HL-60 (cell line): ENCODE data around the gene NONO.

Experiments used
- CTCF ChIP-seq: IDR thresholded peaks from one replicate; pipeline ENCODE4 v1.5.1; 2011; ENCODE audit warnings: low read length, control low read depth, inconsistent platforms; ENCODE audit not compliant: insufficient read depth
- GABPA ChIP-seq: IDR thresholded peaks from 2 replicates; pipeline ENCODE4 v1.6.1; 2012; ENCODE audit warnings: low read depth
- POLR2AphosphoS5 ChIP-seq: IDR thresholded peaks from 2 replicates; pipeline ENCODE4 v1.6.1; 2012; ENCODE audit warnings: low read depth
- TF ChIP-seq, protein P1 (sequence below): IDR thresholded peaks from 2 replicates; pipeline ENCODE4 v1.6.1; 2012; ENCODE audit warnings: low read depth; ENCODE audit not compliant: insufficient replicate concordance

DNA sequence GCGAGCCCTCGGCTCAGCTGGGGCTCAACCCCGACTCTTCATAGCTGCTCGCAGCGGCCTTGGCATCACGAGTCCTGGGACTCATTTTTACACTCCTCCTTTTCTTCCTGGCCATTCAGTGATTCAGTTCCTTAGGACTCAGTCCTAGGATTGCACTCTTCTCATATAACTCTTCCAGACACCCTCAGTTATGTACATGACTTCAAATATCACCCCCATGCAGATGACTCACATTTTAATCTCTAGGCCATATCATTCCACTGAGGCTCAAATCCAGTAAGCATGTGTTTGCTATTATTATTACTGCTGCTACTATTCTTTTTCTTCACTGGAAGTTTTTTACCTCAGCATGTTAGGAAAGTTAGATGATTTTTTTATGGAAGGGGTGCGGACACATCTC lies 32.5 kb downstream of the NONO start:
- TF ChIP-seq CTCF, result no peak
- TF ChIP-seq, protein P1, sequence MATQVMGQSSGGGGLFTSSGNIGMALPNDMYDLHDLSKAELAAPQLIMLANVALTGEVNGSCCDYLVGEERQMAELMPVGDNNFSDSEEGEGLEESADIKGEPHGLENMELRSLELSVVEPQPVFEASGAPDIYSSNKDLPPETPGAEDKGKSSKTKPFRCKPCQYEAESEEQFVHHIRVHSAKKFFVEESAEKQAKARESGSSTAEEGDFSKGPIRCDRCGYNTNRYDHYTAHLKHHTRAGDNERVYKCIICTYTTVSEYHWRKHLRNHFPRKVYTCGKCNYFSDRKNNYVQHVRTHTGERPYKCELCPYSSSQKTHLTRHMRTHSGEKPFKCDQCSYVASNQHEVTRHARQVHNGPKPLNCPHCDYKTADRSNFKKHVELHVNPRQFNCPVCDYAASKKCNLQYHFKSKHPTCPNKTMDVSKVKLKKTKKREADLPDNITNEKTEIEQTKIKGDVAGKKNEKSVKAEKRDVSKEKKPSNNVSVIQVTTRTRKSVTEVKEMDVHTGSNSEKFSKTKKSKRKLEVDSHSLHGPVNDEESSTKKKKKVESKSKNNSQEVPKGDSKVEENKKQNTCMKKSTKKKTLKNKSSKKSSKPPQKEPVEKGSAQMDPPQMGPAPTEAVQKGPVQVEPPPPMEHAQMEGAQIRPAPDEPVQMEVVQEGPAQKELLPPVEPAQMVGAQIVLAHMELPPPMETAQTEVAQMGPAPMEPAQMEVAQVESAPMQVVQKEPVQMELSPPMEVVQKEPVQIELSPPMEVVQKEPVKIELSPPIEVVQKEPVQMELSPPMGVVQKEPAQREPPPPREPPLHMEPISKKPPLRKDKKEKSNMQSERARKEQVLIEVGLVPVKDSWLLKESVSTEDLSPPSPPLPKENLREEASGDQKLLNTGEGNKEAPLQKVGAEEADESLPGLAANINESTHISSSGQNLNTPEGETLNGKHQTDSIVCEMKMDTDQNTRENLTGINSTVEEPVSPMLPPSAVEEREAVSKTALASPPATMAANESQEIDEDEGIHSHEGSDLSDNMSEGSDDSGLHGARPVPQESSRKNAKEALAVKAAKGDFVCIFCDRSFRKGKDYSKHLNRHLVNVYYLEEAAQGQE, result no peak
- no peak for TF ChIP-seq GABPA
- no peak for TF ChIP-seq POLR2AphosphoS5
